ENCODE results near the gene SMIM44. TPM values are rescaled to one million over a fixed set of nuclear protein-coding genes. Genes with fewer than 3 reads are reported as not detected.

SMIM44 gene
- total RNA-seq, 1 experiment from 2014 or later: not detected

- no peaks in the 10 kb centered on the region for H3K9me3 Mint-ChIP-seq
- no peaks in the 10 kb centered on the region; the same call in 1 of the 2 replicates for H3K27me3 Mint-ChIP-seq (ENCODE audit: low read depth)
- Histone ChIP-seq H4K8ac (replicated peaks; ENCODE audit: insufficient read length, low read depth, low read length) (no peak overlapping the region), H3K4ac (ENCODE audit: low read depth, low read length) (no peak overlapping the region), H3K18ac (ENCODE audit: insufficient read length, low read depth, low read length) (no peak overlapping the region), H3K23ac (ENCODE audit: insufficient read length, low read depth, low read length) (no peak overlapping the region), H4K91ac (ENCODE audit: insufficient read length, low read depth, low read length) (no peak overlapping the region), H3K79me2 (ENCODE audit: insufficient read depth, low read length) (peaks cover 1% of the 10 kb centered on the region; the same call in 1 of the 2 replicates), H3K4me2 (ENCODE audit: insufficient read depth, insufficient read length, low read length) (no peak overlapping the region), H4K20me1 (ENCODE audit: control insufficient read depth, insufficient read depth, insufficient read length) (no peaks in the 10 kb centered on the region), H3K14ac (ENCODE audit: insufficient read depth, low read length) (no peak overlapping the region; the same call in 1 of the 2 replicates), H2BK20ac (ENCODE audit: low read depth, low read length, poor library complexity, severe bottlenecking) (no peak overlapping the region), H3K4me1 (ENCODE audit: insufficient read depth, low read length) (peaks cover 3% of the 10 kb centered on the region; the same call in 1 of the 2 replicates), H3K27me3 (ENCODE audit: insufficient read depth, low read length) (no peaks in the 10 kb centered on the region), H2AK5ac (ENCODE audit: insufficient read length, low read length) (no peak overlapping the region), H3K23me2 (ENCODE audit: insufficient read length, low read depth, low read length, poor library complexity, severe bottlenecking) (no peaks in the 10 kb centered on the region), H3K27ac (ENCODE audit: insufficient read length, low read depth, low read length) (no peak overlapping the region), H4K5ac (ENCODE audit: insufficient read length, low read depth, low read length) (no peak overlapping the region), H2BK5ac (ENCODE audit: insufficient read length, low read length) (no peak overlapping the region), H3T11ph (ENCODE audit: low read length) (no peak overlapping the region), H3K9ac (ENCODE audit: extremely low read depth, insufficient read length, low read length) (no peak overlapping the region), H2BK12ac (ENCODE audit: insufficient read length, low read depth, low read length) (no peak overlapping the region), H3K9me3 (ENCODE audit: control insufficient read depth, low read depth, low read length) (no peaks in the 10 kb centered on the region), H2BK120ac (ENCODE audit: low read depth, low read length, poor library complexity, severe bottlenecking) (no peak overlapping the region), H2BK15ac (ENCODE audit: low read depth, low read length) (no peak overlapping the region), H2AFZ (ENCODE audit: low read length) (no peak overlapping the region), H3K79me1 (ENCODE audit: insufficient read depth, low read depth, low read length, poor library complexity, severe bottlenecking) (no peaks in the 10 kb centered on the region), H3K56ac (ENCODE audit: insufficient read length, low read depth, low read length) (no peak overlapping the region)
- H3K4me3 Mint-ChIP-seq: no peak overlapping the region
- no peak for DNase-seq
- H3K27ac Mint-ChIP-seq: peak overlapping the region in 2 of 3 experiments; percentile 34 to 69; a peak in 1 of 7 replicates
- peaks cover 26 to 40% of the 10 kb centered on the region in 2 experiments for H3K4me1 Mint-ChIP-seq
- TF ChIP-seq CTCF (conservative IDR thresholded peaks at IDR 0.05): no peak
- H3K36me3 Mint-ChIP-seq (ENCODE audit: insufficient read depth in 1 of 3, low read depth in 3 of 3): peaks cover 2 to 18% (median 6%) of the 10 kb centered on the region in 3 experiments; a peak in 6 of 7 replicates
- WGBS (ENCODE audit: extremely low coverage, insufficient read length, low lambda C conversion rate): no CpG with 5 or more reads among the region's 12 CpGs
These were observed 31.7 kb upstream of the SMIM44 start for GRCh38 chr19:3514930-3515329.
